BE2C (cell line): Measurements from ENCODE around the gene PRKAR2B.
"Not testable (repeated sequence)": the region's sequence is repeated elsewhere in the genome, so short reads cannot be mapped to it uniquely, and the experiment has no call there.

Experiments
- DNase-seq: peaks from one replicate; pipeline ENCODE4 v3.0.0-alpha.2; 2020
- H3K27me3 ChIP-seq: fragments of 250-450 bp; sonication (Bioruptor Pico); 2 replicates; pipeline ENCODE4 v1.5.1; 2020; ENCODE audit warnings: mild to moderate bottlenecking
- H3K36me3 ChIP-seq: fragments of 250-450 bp; sonication (Bioruptor Pico); 2 replicates; pipeline ENCODE4 v1.5.1; 2020; ENCODE audit warnings: mild to moderate bottlenecking
- H3K4me1 ChIP-seq: fragments of 250-450 bp; sonication (Bioruptor Pico); 2 replicates; pipeline ENCODE4 v1.5.1; 2020
- H3K4me3 ChIP-seq: 2 replicates; pipeline ENCODE4 v1.5.1; 2011; ENCODE audit warnings: low read depth, low read length
- H3K9me3 ChIP-seq: fragments of 250-450 bp; sonication (Bioruptor Pico); 2 replicates; pipeline ENCODE4 v1.5.1; 2020
- CTCF ChIP-seq: IDR thresholded peaks from 2 replicates; pipeline ENCODE4 v1.5.1; 2012; ENCODE audit warnings: mild to moderate bottlenecking, low read depth, low read length

The PRKAR2B gene

GRCh38 chr7:107048783-107049418 is 4.4 kb downstream of the PRKAR2B start:
- DNase-seq, result no peak
- no peaks in the 10 kb centered on the region for H3K4me1 ChIP-seq
- no peak for TF ChIP-seq CTCF

GRCh38 chr7:107049480-107049879 is 5.0 kb downstream of the PRKAR2B start:
- Histone ChIP-seq H3K36me3 (no peaks in the 10 kb centered on the region), H3K9me3 (no peaks in the 10 kb centered on the region), H3K4me3 (no peak overlapping the region), H3K27me3 (no peaks in the 10 kb centered on the region), H3K4me1 (no peaks in the 10 kb centered on the region)
- no peak for TF ChIP-seq CTCF
- DNase-seq, result no peak

More at GRCh38 chr7:107048783-107049418, 4.4 kb downstream of the PRKAR2B start:
- Histone ChIP-seq H3K9me3 (no peaks in the 10 kb centered on the region), H3K4me3 (no peak overlapping the region), H3K27me3 (no peaks in the 10 kb centered on the region), H3K36me3 (no peaks in the 10 kb centered on the region)

GRCh38 chr7:107049971-107050532 is 5.5 kb downstream of the PRKAR2B start:
- no peaks in the 10 kb centered on the region for H3K4me1 ChIP-seq
- H3K36me3 ChIP-seq, result no peaks in the 10 kb centered on the region
- no peaks in the 10 kb centered on the region for H3K27me3 ChIP-seq
- DNase-seq, result no peak
- H3K9me3 ChIP-seq, result no peaks in the 10 kb centered on the region
- no peak for TF ChIP-seq CTCF
- H3K4me3 ChIP-seq, result no peak overlapping the region

- no peaks in the 10 kb centered on the region for H3K4me1 ChIP-seq
- no peaks in the 10 kb centered on the region for H3K36me3 ChIP-seq
These were observed 6.9 kb downstream of the PRKAR2B start for GRCh38 chr7:107051376-107051775.

GRCh38 chr7:107054965-107055364 is 10.5 kb downstream of the PRKAR2B start:
- not testable (repeated sequence) for H3K27me3 ChIP-seq, H3K36me3 ChIP-seq, H3K4me1 ChIP-seq, H3K4me3 ChIP-seq, H3K9me3 ChIP-seq, DNase-seq

More at GRCh38 chr7:107051376-107051775, 6.9 kb downstream of the PRKAR2B start:
- no peak for DNase-seq
- Histone ChIP-seq H3K4me3 (no peak overlapping the region), H3K27me3 (no peaks in the 10 kb centered on the region), H3K9me3 (no peaks in the 10 kb centered on the region)
- TF ChIP-seq CTCF, result no peak

GRCh38 chr7:107056058-107056457 is 11.6 kb downstream of the PRKAR2B start:
- not testable (repeated sequence) for H3K27me3 ChIP-seq, DNase-seq, H3K4me1 ChIP-seq, H3K9me3 ChIP-seq, H3K4me3 ChIP-seq, H3K36me3 ChIP-seq

- H3K4me1 ChIP-seq, result no peaks in the 10 kb centered on the region
These were observed 12.4 kb downstream of the PRKAR2B start for GRCh38 chr7:107056728-107057473.

More at GRCh38 chr7:107056728-107057473, 12.4 kb downstream of the PRKAR2B start:
- H3K27me3 ChIP-seq, result no peaks in the 10 kb centered on the region; the same call in 1 of the 2 replicates
- H3K4me3 ChIP-seq, result no peak overlapping the region
- no peaks in the 10 kb centered on the region for H3K9me3 ChIP-seq
- no peak for TF ChIP-seq CTCF
- no peaks in the 10 kb centered on the region for H3K36me3 ChIP-seq
- DNase-seq, result no peak
